Measurements from ENCODE around the gene EML6.

Gene EML6

DNA sequence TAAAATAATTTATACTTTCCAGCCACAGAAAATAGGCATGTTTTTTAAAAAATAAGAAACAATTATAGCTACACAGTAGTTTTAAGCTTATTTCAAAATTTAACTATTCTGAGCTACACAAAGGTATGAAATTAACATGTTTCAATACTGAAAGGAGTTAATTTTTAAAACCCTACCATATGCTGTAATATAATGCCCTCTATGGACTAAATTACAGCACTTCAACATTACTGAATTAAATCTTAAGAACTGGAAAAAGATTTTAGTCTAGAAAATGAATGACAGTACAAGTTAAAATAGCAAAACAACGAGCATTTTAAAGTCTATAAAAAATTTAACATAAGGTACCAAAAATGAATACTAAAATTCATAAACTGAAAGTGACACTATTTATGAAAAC lies 290.5 kb downstream of the EML6 start:
- in situ Hi-C loops (cut with MboI; ENCODE audit: low sequenced_read_pairs), result no loop called here

DNA sequence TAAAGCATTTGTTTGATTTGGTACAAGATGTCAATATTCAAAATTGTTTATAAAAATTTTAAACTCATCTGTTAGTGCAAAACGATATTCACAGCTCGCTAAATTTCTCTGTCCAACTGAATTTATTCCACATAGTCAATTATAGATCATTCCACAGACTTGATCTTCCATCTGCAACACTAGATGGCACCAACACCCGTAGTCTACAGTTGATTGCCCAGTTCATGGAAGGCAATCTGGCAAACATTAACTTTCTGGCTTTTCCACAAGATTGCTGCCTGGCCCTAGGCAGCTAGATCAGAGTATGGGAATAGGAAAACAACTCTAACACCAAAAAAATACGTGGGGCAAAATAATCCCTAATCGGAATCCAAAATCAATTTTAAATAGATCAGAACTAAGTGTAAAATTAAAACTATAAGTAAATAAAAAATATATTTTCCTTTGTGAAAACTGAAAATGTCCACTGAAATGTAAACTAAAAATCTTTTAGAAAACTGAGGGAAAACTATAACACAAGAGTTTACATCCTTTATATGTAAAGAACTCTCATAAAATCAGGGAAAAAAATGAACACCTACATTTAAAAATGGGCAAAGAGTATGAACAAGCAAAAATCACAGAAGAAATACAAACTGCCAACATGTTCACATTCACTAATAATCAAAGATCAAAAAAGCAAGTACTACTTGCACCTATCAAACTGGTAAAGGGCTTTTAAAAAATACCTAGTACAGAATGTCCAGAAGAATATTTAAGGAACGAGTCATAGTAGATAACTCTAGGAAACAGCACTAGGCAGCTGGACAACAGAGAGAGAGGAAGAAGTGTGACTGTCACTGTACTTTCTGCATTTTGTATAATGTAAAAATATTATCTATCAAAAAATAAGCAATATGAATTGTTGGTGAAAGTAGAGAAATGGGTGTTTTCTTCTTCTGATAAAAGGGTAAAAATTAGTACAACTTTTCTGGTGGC lies 291.8 kb downstream of the EML6 start:
- in situ Hi-C loops (cut with MboI; ENCODE audit: low sequenced_read_pairs), result no loop called here

DNA sequence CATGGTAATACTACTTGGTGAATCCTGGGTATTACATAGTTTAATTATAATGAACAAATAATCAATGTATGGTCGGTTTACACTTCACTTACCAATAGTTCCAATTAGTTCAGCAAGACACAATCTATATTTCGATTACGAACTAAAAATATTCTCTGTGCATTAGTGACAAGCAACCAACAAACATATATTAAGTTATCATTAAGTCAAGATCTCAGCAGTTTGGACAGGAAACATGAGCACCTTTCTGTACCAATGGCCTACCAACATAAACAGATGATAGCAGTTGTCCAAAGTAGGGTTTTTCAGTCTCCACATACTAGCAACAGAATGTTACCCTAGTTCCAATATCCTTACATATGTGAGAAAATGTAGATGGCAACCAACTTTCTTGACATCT lies 294.0 kb downstream of the EML6 start:
- in situ Hi-C loops (cut with MboI; ENCODE audit: low sequenced_read_pairs), result no loop called here

DNA sequence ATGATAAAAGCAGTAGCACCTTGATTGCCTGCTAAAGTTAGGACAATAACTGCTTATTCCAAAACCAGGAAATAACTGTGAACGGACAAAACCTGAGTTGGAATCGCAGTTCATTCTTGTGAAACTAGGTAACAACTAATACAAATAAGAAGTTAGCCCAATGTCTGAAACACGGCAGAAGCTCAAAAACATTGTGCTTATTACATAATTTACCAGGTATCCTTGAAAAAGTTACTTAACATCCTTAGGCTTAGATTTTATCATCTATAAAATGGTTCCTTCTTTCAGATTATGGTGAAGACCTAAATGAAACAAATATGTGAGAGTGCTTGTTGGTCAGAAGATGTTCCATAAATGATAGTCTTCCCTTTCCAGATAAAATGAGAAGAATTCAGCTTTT lies 294.4 kb downstream of the EML6 start:
- in situ Hi-C loops (cut with MboI; ENCODE audit: low sequenced_read_pairs), result no loop called here

DNA sequence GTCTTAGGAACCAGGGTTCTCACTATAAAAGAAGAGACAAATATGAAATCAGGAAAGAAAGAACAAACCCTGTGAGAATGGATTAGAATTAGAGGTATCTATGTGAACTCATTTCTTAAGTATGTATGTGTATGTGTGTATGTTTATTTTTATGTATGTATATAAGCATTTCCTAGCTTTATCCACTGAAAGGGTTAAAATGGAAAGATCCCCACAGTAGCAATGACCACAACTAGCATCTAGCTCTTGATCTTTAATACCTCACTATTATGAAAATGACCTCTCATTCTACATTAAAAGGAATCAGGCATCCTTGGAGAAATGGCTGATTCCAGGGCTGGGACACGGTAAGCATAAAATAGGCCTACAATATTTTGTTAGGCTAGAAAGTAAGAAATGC lies 295.2 kb downstream of the EML6 start:
- in situ Hi-C loops (cut with MboI; ENCODE audit: low sequenced_read_pairs), result no loop called here

DNA sequence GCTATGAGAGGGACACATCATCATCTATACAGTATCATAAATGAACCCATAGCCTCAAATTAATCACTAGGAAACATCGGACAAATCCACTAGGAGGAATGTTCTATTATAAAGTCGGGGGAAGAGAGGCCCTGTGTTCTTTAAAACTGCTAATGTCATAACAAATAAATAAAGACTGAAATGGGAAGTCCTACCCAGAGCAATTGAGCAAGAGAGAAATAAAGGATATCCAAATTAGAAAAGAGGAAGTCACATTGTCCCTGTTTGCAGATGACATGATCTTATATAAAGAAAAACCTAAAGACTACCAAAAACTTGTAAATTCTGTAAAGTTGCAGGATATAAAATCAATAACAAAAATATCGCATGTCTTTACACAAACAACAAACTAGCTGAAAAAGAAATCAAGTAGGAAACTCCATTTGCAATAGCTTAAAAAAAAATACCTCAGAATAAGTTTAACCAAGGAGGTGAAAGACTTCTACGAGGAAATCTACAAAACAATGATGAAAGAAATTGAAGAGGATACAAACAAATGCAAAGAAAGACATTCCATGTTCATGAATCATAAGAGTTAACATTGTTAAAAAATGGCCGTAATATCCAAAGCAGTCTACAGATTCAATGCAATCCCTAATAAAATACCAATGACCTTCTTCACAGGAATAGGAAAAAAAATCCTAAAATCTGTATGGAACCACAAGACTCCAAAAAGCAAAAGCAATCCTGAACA lies 296.2 kb downstream of the EML6 start:
- in situ Hi-C loops (cut with MboI; ENCODE audit: low sequenced_read_pairs), result loop anchor here (10.0 kb wide), 1 partner anchor 145 kb away; no protein-coding TSS in a partner anchor
